Measurements from ENCODE around the gene STMP1. TPM values are rescaled to one million over a fixed set of nuclear protein-coding genes. Genes with fewer than 3 reads are reported as not detected.

The STMP1 gene
- total RNA-seq, 4 donors from 2014 or later: 7.7 to 19.9 (median 11.8) TPM

GRCh38 chr7:135661311-135662122 is 797 bp upstream of the STMP1 start:
- Histone ChIP-seq H3K9me3 (no peaks in the 10 kb centered on the region), H3K27me3 (no peaks in the 10 kb centered on the region), H3K4me3 (peak overlapping the region; percentile 81 to 100 (median 90)), H3K27ac (peak overlapping the region; percentile 91 to 99 (median 94)), H3K36me3 (no peaks in the 10 kb centered on the region), H3K4me1 (peaks cover 27 to 38% of the 10 kb centered on the region in 2 donors)
- DNase-seq (peak in 1 of 2 donors; percentile 28), ATAC-seq (peak; percentile 11 to 15)
- TF ChIP-seq, protein P1, sequence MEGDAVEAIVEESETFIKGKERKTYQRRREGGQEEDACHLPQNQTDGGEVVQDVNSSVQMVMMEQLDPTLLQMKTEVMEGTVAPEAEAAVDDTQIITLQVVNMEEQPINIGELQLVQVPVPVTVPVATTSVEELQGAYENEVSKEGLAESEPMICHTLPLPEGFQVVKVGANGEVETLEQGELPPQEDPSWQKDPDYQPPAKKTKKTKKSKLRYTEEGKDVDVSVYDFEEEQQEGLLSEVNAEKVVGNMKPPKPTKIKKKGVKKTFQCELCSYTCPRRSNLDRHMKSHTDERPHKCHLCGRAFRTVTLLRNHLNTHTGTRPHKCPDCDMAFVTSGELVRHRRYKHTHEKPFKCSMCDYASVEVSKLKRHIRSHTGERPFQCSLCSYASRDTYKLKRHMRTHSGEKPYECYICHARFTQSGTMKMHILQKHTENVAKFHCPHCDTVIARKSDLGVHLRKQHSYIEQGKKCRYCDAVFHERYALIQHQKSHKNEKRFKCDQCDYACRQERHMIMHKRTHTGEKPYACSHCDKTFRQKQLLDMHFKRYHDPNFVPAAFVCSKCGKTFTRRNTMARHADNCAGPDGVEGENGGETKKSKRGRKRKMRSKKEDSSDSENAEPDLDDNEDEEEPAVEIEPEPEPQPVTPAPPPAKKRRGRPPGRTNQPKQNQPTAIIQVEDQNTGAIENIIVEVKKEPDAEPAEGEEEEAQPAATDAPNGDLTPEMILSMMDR (IDR thresholded peaks at IDR 0.05 in 4 of 5, conservative IDR thresholded peaks at IDR 0.05 in 1 of 5): no peak
- no peak for TF ChIP-seq POLR2A (IDR thresholded peaks at IDR 0.05)
- in situ Hi-C loops (cut with MboI; ENCODE audit: low sequenced_read_pairs in 4 of 4) (loop anchor here in 2 of 4 donors (10.0 to 25.0 kb wide), 2 partner anchors 313 to 351 kb away; partner anchors contain the start of gene MTPN (in 1 of the 2)), intact Hi-C loops (cut with DNase I; ENCODE audit: low total_unique reads) (loop anchor here (1.0 to 5.0 kb wide), 5 partner anchors 135 to 1344 kb away; partner anchors contain the start of genes CNOT4, MTPN and SLC35B4)

- no peak for TF ChIP-seq POLR2A (IDR thresholded peaks at IDR 0.05)
- TF ChIP-seq, protein P1 (IDR thresholded peaks at IDR 0.05 in 4 of 5, conservative IDR thresholded peaks at IDR 0.05 in 1 of 5): peak in 3 of 5 experiments; percentile 79 to 94 (median 88)
- Histone ChIP-seq H3K9me3 (no peaks in the 10 kb centered on the region), H3K27me3 (no peaks in the 10 kb centered on the region), H3K36me3 (no peaks in the 10 kb centered on the region), H3K27ac (peak overlapping the region; percentile 91 to 99 (median 94)), H3K4me3 (peak overlapping the region; percentile 81 to 100 (median 90)), H3K4me1 (peaks cover 32 to 43% of the 10 kb centered on the region in 2 donors)
- intact Hi-C loops (cut with DNase I; ENCODE audit: low total_unique reads) (loop anchor here (1.0 to 5.0 kb wide), 5 partner anchors 135 to 1345 kb away; partner anchors contain the start of genes CNOT4, MTPN and SLC35B4), in situ Hi-C loops (cut with MboI; ENCODE audit: low sequenced_read_pairs in 4 of 4) (loop anchor here in 2 of 4 donors (10.0 to 25.0 kb wide), 2 partner anchors 313 to 350 kb away; partner anchors contain the start of gene MTPN (in 1 of the 2))
- ATAC-seq: peak in 1 of 2 donors; percentile 28
- no peak for DNase-seq
These were observed 266 bp upstream of the STMP1 start for GRCh38 chr7:135662123-135662372.

GRCh38 chr7:135664046-135664589 is 1.8 kb downstream of the STMP1 start:
- ATAC-seq (no peak), DNase-seq (no peak)
- Histone ChIP-seq H3K36me3 (no peaks in the 10 kb centered on the region), H3K9me3 (no peaks in the 10 kb centered on the region), H3K4me3 (peak overlapping the region in 1 of 4 donors; percentile 89), H3K27me3 (no peaks in the 10 kb centered on the region), H3K27ac (peak overlapping the region; percentile 91 to 99 (median 94)), H3K4me1 (peaks cover 35 to 54% of the 10 kb centered on the region in 2 donors)
- in situ Hi-C loops (cut with MboI; ENCODE audit: low sequenced_read_pairs in 4 of 4) (loop anchor here in 2 of 4 donors (10.0 to 25.0 kb wide), 2 partner anchors 311 to 348 kb away; partner anchors contain the start of gene MTPN (in 1 of the 2)), intact Hi-C loops (cut with DNase I; ENCODE audit: low total_unique reads) (loop anchor here (5.0 kb wide), 3 partner anchors 152 to 1347 kb away; partner anchors contain the start of genes CNOT4 and SLC35B4)
- TF ChIP-seq, protein P1 (IDR thresholded peaks at IDR 0.05 in 4 of 5, conservative IDR thresholded peaks at IDR 0.05 in 1 of 5): no peak
- no peak for TF ChIP-seq POLR2A (IDR thresholded peaks at IDR 0.05)

DNA sequence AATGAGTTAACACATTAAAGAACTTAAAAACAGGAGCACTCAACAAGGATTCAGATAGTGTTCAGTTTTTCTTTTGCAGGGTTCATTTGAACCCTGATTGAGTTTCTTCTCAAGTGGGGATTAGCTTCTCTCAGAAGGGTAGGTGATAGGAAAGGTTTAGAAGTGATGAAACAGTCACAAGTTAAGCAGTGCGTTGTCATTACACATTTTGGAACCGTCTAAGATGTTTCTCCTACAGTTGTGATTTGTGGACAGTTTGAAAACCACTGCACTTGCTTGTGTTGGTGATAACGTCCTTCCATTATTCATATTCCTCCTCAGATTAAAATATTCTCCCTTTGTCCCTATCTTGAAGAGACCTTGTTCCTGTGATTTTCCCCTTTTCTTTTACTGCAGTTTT is 2.7 kb downstream of the STMP1 start:
- peaks cover 43 to 63% of the 10 kb centered on the region in 2 donors for H3K4me1 ChIP-seq
- H3K27ac ChIP-seq: peak overlapping the region; percentile 8 to 95 (median 92)

More for the DNA sequence above, 2.7 kb downstream of the STMP1 start:
- no peaks in the 10 kb centered on the region for H3K27me3 ChIP-seq
- H3K36me3 ChIP-seq: no peaks in the 10 kb centered on the region
- intact Hi-C loops (cut with DNase I; ENCODE audit: low total_unique reads): no loop called here
- no peaks in the 10 kb centered on the region for H3K9me3 ChIP-seq
- H3K4me3 ChIP-seq: no peak overlapping the region
- ATAC-seq (no peak), DNase-seq (no peak)
- no peak for TF ChIP-seq POLR2A (IDR thresholded peaks at IDR 0.05)
- TF ChIP-seq, protein P1 (IDR thresholded peaks at IDR 0.05 in 4 of 5, conservative IDR thresholded peaks at IDR 0.05 in 1 of 5): no peak
- in situ Hi-C loops (cut with MboI; ENCODE audit: low sequenced_read_pairs in 4 of 4): loop anchor here in 2 of 4 donors (10.0 to 25.0 kb wide), 2 partner anchors 310 to 347 kb away; partner anchors contain the start of gene MTPN (in 1 of the 2)
